SU-DHL-6 (cell line): ENCODE results near the gene TSPAN17.

Experiments
- H2AFZ ChIP-seq: fragments of 200-600 bp; sonication (generic); 2 replicates; pipeline ENCODE4 v1.6.1; 2014; ENCODE audit warnings: low read depth, mild to moderate bottlenecking, moderate library complexity, mixed read lengths, antibody characterized with exemption, low read length; ENCODE audit not compliant: severe bottlenecking
- H3F3A ChIP-seq: fragments of 200-600 bp; shearing (Covaris generic); 2 replicates; pipeline ENCODE4 v1.6.0; 2016; ENCODE audit warnings: antibody characterized with exemption, mild to moderate bottlenecking; ENCODE audit not compliant: insufficient read depth
- H3K27ac ChIP-seq: fragments of 200-600 bp; sonication (generic); 2 replicates; pipeline ENCODE4 v1.5.1; 2016; ENCODE audit warnings: low read depth, mild to moderate bottlenecking, low read length, moderate library complexity, mixed read lengths
- H3K27me3 ChIP-seq: fragments of 200-600 bp; sonication (generic), shearing (Covaris generic); 2 replicates; pipeline ENCODE4 v1.6.0; 2014; ENCODE audit warnings: mild to moderate bottlenecking, low read length
- H3K36me3 ChIP-seq: fragments of 200-600 bp; sonication (generic); 2 replicates; pipeline ENCODE4 v1.6.1; 2014; ENCODE audit warnings: mild to moderate bottlenecking, low read length, mixed read lengths
- H3K4me2 ChIP-seq: fragments of 300-600, 200-600 bp; shearing (Covaris generic), sonication (generic); 2 replicates; pipeline ENCODE4 v1.6.0; 2014; ENCODE audit warnings: low read length, low read depth, mild to moderate bottlenecking; ENCODE audit not compliant: poor library complexity, severe bottlenecking
- H3K4me3 ChIP-seq: fragments of 200-600 bp; sonication (generic); 2 replicates; pipeline ENCODE4 v1.5.1; 2014; ENCODE audit warnings: antibody characterized with exemption, low read length, mild to moderate bottlenecking, mixed read lengths; ENCODE audit not compliant: insufficient read depth, poor library complexity, severe bottlenecking
- H3K79me2 ChIP-seq: fragments of 200-600 bp; sonication (generic); 2 replicates; pipeline ENCODE4 v1.6.1; 2014; ENCODE audit warnings: mild to moderate bottlenecking, low read length, moderate library complexity; ENCODE audit not compliant: insufficient read depth
- H3K9ac ChIP-seq: fragments of 200-600 bp; sonication (generic); 2 replicates; pipeline ENCODE4 v1.7.0; 2014; ENCODE audit warnings: mild to moderate bottlenecking, low read length
- H3K9me2 ChIP-seq: fragments of 200-600 bp; sonication (generic); replicated peaks from 2 replicates; pipeline ENCODE4 v1.6.1; 2014; ENCODE audit warnings: low read length; ENCODE audit not compliant: insufficient read depth
- H3K9me3 ChIP-seq: fragments of 200-600 bp; sonication (generic); 2 replicates; pipeline ENCODE4 v1.6.1; 2014; ENCODE audit warnings: low read length, mixed read lengths; ENCODE audit not compliant: insufficient read depth
- H4K20me1 ChIP-seq: fragments of 200-600 bp; sonication (generic); 2 replicates; pipeline ENCODE4 v1.6.1; 2014; ENCODE audit warnings: low read depth, mild to moderate bottlenecking, antibody characterized with exemption, low read length, moderate library complexity, mixed read lengths
- CTCF ChIP-seq: fragments of 200-600 bp; sonication (generic); IDR thresholded peaks from one replicate; pipeline ENCODE4 v1.5.1; 2017; ENCODE audit warnings: antibody characterized with exemption, mild to moderate bottlenecking, low read length, moderate library complexity; ENCODE audit not compliant: insufficient read depth, poor library complexity, severe bottlenecking
- EZH2phosphoT487 ChIP-seq: fragments of 200-600 bp; sonication (generic), shearing (Covaris generic); conservative IDR thresholded peaks from 2 replicates; pipeline ENCODE4 v1.6.1; 2018; ENCODE audit warnings: mild to moderate bottlenecking, antibody characterized with exemption, low read length, moderate library complexity, mixed read lengths

Gene TSPAN17

GRCh38 chr5:176653401-176654385 is 6.4 kb downstream of the TSPAN17 start:
- H3K27me3 ChIP-seq = no peaks in the 10 kb centered on the region
- 0 out of 2 replicates have a peak, but pooled peaks cover 3% of the 10 kb centered on the region for H3F3A ChIP-seq
- H3K4me3 ChIP-seq = no peak overlapping the region
- no peaks in the 10 kb centered on the region for H3K79me2 ChIP-seq
- no peak overlapping the region for H3K9ac ChIP-seq
- H2AFZ ChIP-seq = no peak overlapping the region
- H3K27ac ChIP-seq = no peak overlapping the region
- H3K9me3 ChIP-seq = no peaks in the 10 kb centered on the region
- no peak overlapping the region for H3K4me2 ChIP-seq
- no peaks in the 10 kb centered on the region for H4K20me1 ChIP-seq
- H3K9me2 ChIP-seq = no peaks in the 10 kb centered on the region
- no peaks in the 10 kb centered on the region for H3K36me3 ChIP-seq
- no peak for TF ChIP-seq EZH2phosphoT487
- TF ChIP-seq CTCF = no peak

GRCh38 chr5:176654856-176655255 is 7.6 kb downstream of the TSPAN17 start:
- no peaks in the 10 kb centered on the region for H4K20me1 ChIP-seq
- H3K4me3 ChIP-seq = no peak overlapping the region
- no peak for TF ChIP-seq CTCF
- TF ChIP-seq EZH2phosphoT487 = no peak
- no peak overlapping the region for H3K4me2 ChIP-seq
- no peak overlapping the region for H3K27ac ChIP-seq
- no peaks in the 10 kb centered on the region for H3K9me2 ChIP-seq
- no peaks in the 10 kb centered on the region for H3K27me3 ChIP-seq
- H3K79me2 ChIP-seq = no peaks in the 10 kb centered on the region
- H3F3A ChIP-seq = no peaks in the 10 kb centered on the region
- H3K36me3 ChIP-seq = no peaks in the 10 kb centered on the region
- H2AFZ ChIP-seq = no peak overlapping the region
- no peaks in the 10 kb centered on the region for H3K9me3 ChIP-seq
- H3K9ac ChIP-seq = no peak overlapping the region

- no peak overlapping the region for H3K27ac ChIP-seq
- H4K20me1 ChIP-seq = no peaks in the 10 kb centered on the region
- H3K9ac ChIP-seq = no peak overlapping the region
- no peak overlapping the region for H3K4me2 ChIP-seq
- H3K4me3 ChIP-seq = no peak overlapping the region
- H3K9me2 ChIP-seq = no peaks in the 10 kb centered on the region
- no peaks in the 10 kb centered on the region for H3K9me3 ChIP-seq
- H3K79me2 ChIP-seq = no peaks in the 10 kb centered on the region
- H2AFZ ChIP-seq = no peak overlapping the region
- H3K27me3 ChIP-seq = no peaks in the 10 kb centered on the region
- no peaks in the 10 kb centered on the region for H3K36me3 ChIP-seq
- H3F3A ChIP-seq = no peaks in the 10 kb centered on the region
- TF ChIP-seq EZH2phosphoT487 = no peak
- TF ChIP-seq CTCF = no peak
These were observed 9.2 kb downstream of the TSPAN17 start for GRCh38 chr5:176656467-176656990.
